SK-N-SH (cell line): ENCODE measurements around the gene ACOXL. TPM values are rescaled to one million over a fixed set of nuclear protein-coding genes. Genes with fewer than 3 reads are reported as not detected.

Source experiments
- CTCF ChIA-PET: fragments of 300-600, 350-600 bp; formaldehyde crosslinking; extraction: SDS; loops from one replicate; lab custom pipeline; 2021; lab: Yijun Ruan, JAX
- POLR2A ChIA-PET: fragments of 350-600 bp; sonication (Branson Sonifier 250); formaldehyde crosslinking; extraction: SDS; loops from one replicate; lab custom pipeline; 2020; ENCODE audit warnings: antibody characterized with exemption, inconsistent platforms; lab: Yijun Ruan, JAX
- DNase-seq: peaks from one replicate; pipeline ENCODE4 v3.0.0; 2012
- H2AFZ ChIP-seq: fragments of 200-600 bp; sonication (generic); 2 replicates; pipeline ENCODE4 v1.8.1; 2016; ENCODE audit warnings: antibody characterized with exemption, mild to moderate bottlenecking, low read depth
- H3F3A ChIP-seq: fragments of 200-600 bp; sonication (generic); replicated peaks from 2 replicates; pipeline ENCODE3; 2016; ENCODE audit warnings: antibody characterized with exemption, mild to moderate bottlenecking; ENCODE audit not compliant: insufficient read depth
- H3K27ac ChIP-seq, 2 experiments: fragments of 200-500 bp in 1 of 2; fragments of 200-600 bp in 1 of 2; sonication (Bioruptor generic) in 1 of 2; sonication (generic), shearing (Covaris generic) in 1 of 2; 2 replicates each; pipeline versions ENCODE4 v1.5.1 to v1.6.1; 2014 to 2016; ENCODE audit warnings: low read depth in 2 of 2, inconsistent platforms in 1 of 2, low read length in 1 of 2, mild to moderate bottlenecking in 1 of 2, mixed read lengths in 1 of 2
- H3K27me3 ChIP-seq: fragments of 200-600 bp; sonication (generic), shearing (Covaris generic); 2 replicates; pipeline ENCODE4 v1.6.1; 2016; ENCODE audit warnings: mixed run types; ENCODE audit not compliant: insufficient read depth
- H3K36me3 ChIP-seq, 2 experiments: fragments of 200-500 bp in 1 of 2; fragments of 200-600 bp in 1 of 2; sonication (Bioruptor generic) in 1 of 2; sonication (generic) in 1 of 2; replicated peaks in 1 of 2; 2 replicates each; pipeline versions ENCODE3 to v1.5.1; 2014 to 2016; ENCODE audit warnings: low read length in 1 of 2, mild to moderate bottlenecking in 1 of 2; ENCODE audit not compliant: insufficient read depth in 2 of 2, control insufficient read depth in 1 of 2
- H3K4me1 ChIP-seq, 2 experiments: fragments of 200-500 bp in 1 of 2; fragments of 200-600 bp in 1 of 2; sonication (Bioruptor generic) in 1 of 2; sonication (generic), shearing (Covaris generic) in 1 of 2; 2 replicates each; pipeline versions ENCODE4 v1.5.1 to v1.6.1; 2014 to 2016; ENCODE audit warnings: low read depth in 1 of 2, low read length in 1 of 2, mixed run types in 1 of 2; ENCODE audit not compliant: insufficient read depth in 2 of 2, control insufficient read depth in 1 of 2
- H3K4me2 ChIP-seq: fragments of 200-600 bp; sonication (generic), shearing (Covaris generic); 2 replicates; pipeline ENCODE4 v1.6.1; 2017; ENCODE audit warnings: mixed run types
- H3K4me3 ChIP-seq, 2 experiments: fragments of 200-500 bp in 1 of 2; fragments of 200-600 bp in 1 of 2; sonication (Bioruptor generic) in 1 of 2; sonication (generic), shearing (Covaris generic) in 1 of 2; 2 replicates each; pipeline versions ENCODE4 v1.5.1 to v1.8.1; 2014 to 2016; ENCODE audit warnings: low read depth in 2 of 2, inconsistent platforms in 1 of 2, low read length in 1 of 2, mild to moderate bottlenecking in 1 of 2, mixed read lengths in 1 of 2, moderate library complexity in 1 of 2
- H3K79me2 ChIP-seq: fragments of 200-600 bp; sonication (generic); 2 replicates; pipeline ENCODE4 v1.8.1; 2017; ENCODE audit warnings: mild to moderate bottlenecking; ENCODE audit not compliant: insufficient read depth
- H3K9ac ChIP-seq: fragments of 200-600 bp; sonication (generic); 2 replicates; pipeline ENCODE4 v1.6.1; 2017; ENCODE audit warnings: mixed run types
- H3K9me2 ChIP-seq: fragments of 200-600 bp; sonication (generic); 2 replicates; pipeline ENCODE4 v1.6.1; 2017; ENCODE audit warnings: mixed run types
- H3K9me3 ChIP-seq: fragments of 200-600 bp; sonication (generic); 2 replicates; pipeline ENCODE4 v1.6.1; 2017; ENCODE audit warnings: mixed run types, mild to moderate bottlenecking, moderate library complexity
- H4K20me1 ChIP-seq: fragments of 200-600 bp; sonication (generic); 2 replicates; pipeline ENCODE4 v1.6.1; 2017; ENCODE audit warnings: mild to moderate bottlenecking, mixed run types; ENCODE audit not compliant: insufficient read depth
- CHD2 ChIP-seq: fragments of 150-350 bp; IDR thresholded peaks from 2 replicates; pipeline ENCODE4 v1.6.1; 2018; ENCODE audit warnings: low read length; ENCODE audit not compliant: partially characterized antibody
- CTCF ChIP-seq: fragments of 200-600 bp; sonication (generic); IDR thresholded peaks from 2 replicates; pipeline ENCODE4 v1.6.1; 2017; ENCODE audit warnings: antibody characterized with exemption, mild to moderate bottlenecking, moderate library complexity
- EP300 ChIP-seq, 2 experiments: IDR thresholded peaks; 2 replicates each; pipeline versions ENCODE4 v1.4.0 to v1.6.1; 2012; ENCODE audit warnings: borderline replicate concordance in 1 of 2, low read depth in 1 of 2, low read length in 1 of 2
- FOSL2 ChIP-seq: IDR thresholded peaks from 2 replicates; pipeline ENCODE4 v1.4.0; 2012; ENCODE audit warnings: low read depth, mild to moderate bottlenecking, moderate library complexity, borderline replicate concordance
- FOXJ3 ChIP-seq: sonication (generic); formaldehyde crosslinking; IDR thresholded peaks from 2 replicates; pipeline ENCODE4 v1.5.1; 2020; ENCODE audit warnings: mild to moderate bottlenecking, missing genetic modification reagents
- JUND ChIP-seq: IDR thresholded peaks from 2 replicates; pipeline ENCODE4 v1.4.0; 2012
- MEF2A ChIP-seq: IDR thresholded peaks from 2 replicates; pipeline ENCODE4 v1.4.0; 2012; ENCODE audit warnings: low read depth, borderline replicate concordance
- MXI1 ChIP-seq: IDR thresholded peaks from 2 replicates; pipeline ENCODE4 v1.6.1; 2012; ENCODE audit warnings: mild to moderate bottlenecking, low read depth, low read length, improper control_type of control experiment
- NFIC ChIP-seq: IDR thresholded peaks from 2 replicates; pipeline ENCODE4 v1.4.0; 2012; ENCODE audit warnings: borderline replicate concordance
- POLR2AphosphoS5 ChIP-seq: IDR thresholded peaks from 2 replicates; pipeline ENCODE4 v1.6.1; 2012; ENCODE audit warnings: low read depth, low read length
- RAD21 ChIP-seq: IDR thresholded peaks from 2 replicates; pipeline ENCODE4 v1.6.1; 2012; ENCODE audit warnings: mild to moderate bottlenecking, low read length
- RCOR1 ChIP-seq: fragments of 150-350 bp; IDR thresholded peaks from 2 replicates; pipeline ENCODE4 v1.6.1; 2017; ENCODE audit warnings: antibody characterized with exemption, low read length
- SIN3A ChIP-seq: IDR thresholded peaks from 2 replicates; pipeline ENCODE4 v1.6.1; 2012; ENCODE audit warnings: low read depth, mild to moderate bottlenecking, low read length, moderate library complexity, borderline replicate concordance
- SMC3 ChIP-seq: IDR thresholded peaks from 2 replicates; pipeline ENCODE4 v1.6.1; 2012; ENCODE audit warnings: low read depth, low read length, improper control_type of control experiment
- TCF12 ChIP-seq: IDR thresholded peaks from 2 replicates; pipeline ENCODE4 v1.4.0; 2012
- USF1 ChIP-seq: IDR thresholded peaks from 2 replicates; pipeline ENCODE4 v1.4.0; 2012; ENCODE audit warnings: low read depth, borderline replicate concordance
- USF2 ChIP-seq: fragments of 150-350 bp; IDR thresholded peaks from 2 replicates; pipeline ENCODE4 v1.6.1; 2017; ENCODE audit warnings: antibody characterized with exemption, low read length, low read depth, borderline replicate concordance
- WGBS: methylation state at CpG from one replicate; pipeline ENCODE4 v1.1.6; 2017; ENCODE audit warnings: low lambda C conversion rate; 5-methylcytosine and 5-hydroxymethylcytosine counted together
- polyA plus RNA-seq, 3 experiments: library from polyadenylated mRNA; depleted of rRNA; stranded (reverse); fragments of >200 nt; gene quantifications; 2 replicates each; pipeline ENCODE4 v1.2.3, GENCODE V29; 2012

Gene ACOXL
- polyA plus RNA-seq, 1 of the 3 experiments (the other 2 are of a cell fraction), result not detected

- POLR2A ChIA-PET, result no interaction called here
- no peaks in the 10 kb centered on the region for H3K9me3 ChIP-seq
- H3K79me2 ChIP-seq, result no peaks in the 10 kb centered on the region
- peaks cover 35% of the 10 kb centered on the region; the same call in 1 of the 2 replicates for H3K27me3 ChIP-seq
- no peak overlapping the region for H2AFZ ChIP-seq
- no peaks in the 10 kb centered on the region for H3K9me2 ChIP-seq
- TF ChIP-seq SIN3A, result no peak
- TF ChIP-seq RAD21, result no peak
- TF ChIP-seq FOSL2, result no peak
- TF ChIP-seq CHD2, result no peak
- TF ChIP-seq TCF12, result no peak
- no peak for TF ChIP-seq NFIC
- no peak for TF ChIP-seq POLR2AphosphoS5
- TF ChIP-seq MXI1, result no peak
- TF ChIP-seq MEF2A, result no peak
- TF ChIP-seq USF2, result no peak
- TF ChIP-seq, all 33 proteins: peak for 0
- Histone ChIP-seq H3K36me3 (no peaks in the 10 kb centered on the region), H4K20me1 (no peaks in the 10 kb centered on the region), H3K9ac (no peak overlapping the region), H3K27ac (no peak overlapping the region), H3K4me2 (no peak overlapping the region), H3F3A (no peaks in the 10 kb centered on the region), H3K4me1 (no peaks in the 10 kb centered on the region), H3K4me3 (no peak overlapping the region)
- CTCF ChIA-PET, result interaction anchor here (0.8 to 0.9 kb wide), 2 partner anchors 8 to 31 kb away, joined by 3 to 4 read pairs; no protein-coding TSS in a partner anchor
- no peak for DNase-seq
- 54% methylated on average over 14 of the region's 14 CpGs for WGBS
Observed at GRCh38 chr2:110746586-110747521, 14.5 kb downstream of the ACOXL start.

- Histone ChIP-seq H3K9me3 (no peaks in the 10 kb centered on the region), H3K4me2 (no peak overlapping the region), H3F3A (no peaks in the 10 kb centered on the region), H3K27ac (no peak overlapping the region), H3K4me1 (no peaks in the 10 kb centered on the region), H3K36me3 (no peaks in the 10 kb centered on the region), H3K4me3 (no peak overlapping the region), H3K9ac (no peak overlapping the region), H3K9me2 (no peaks in the 10 kb centered on the region), H2AFZ (no peak overlapping the region), H3K79me2 (no peaks in the 10 kb centered on the region), H3K27me3 (peaks cover 35% of the 10 kb centered on the region; the same call in 1 of the 2 replicates), H4K20me1 (no peaks in the 10 kb centered on the region)
- 43% methylated on average over 8 of the region's 8 CpGs for WGBS
- CTCF ChIA-PET, result interaction anchor here (0.8 to 0.9 kb wide), 2 partner anchors 8 to 32 kb away, joined by 3 to 4 read pairs; no protein-coding TSS in a partner anchor
- POLR2A ChIA-PET, result no interaction called here
- no peak for DNase-seq
- TF ChIP-seq MEF2A, result no peak
- no peak for TF ChIP-seq FOSL2
- no peak for TF ChIP-seq SMC3
- no peak for TF ChIP-seq RCOR1
- TF ChIP-seq TCF12, result no peak
- TF ChIP-seq SIN3A, result no peak
- TF ChIP-seq JUND, result no peak
- TF ChIP-seq EP300 (IDR thresholded peaks at IDR 0.05; ENCODE audit: borderline replicate concordance in 1 of 2, low read depth in 1 of 2, low read length in 1 of 2), result no peak
- TF ChIP-seq USF1, result no peak
- no peak for TF ChIP-seq CTCF
- TF ChIP-seq USF2, result no peak
- no peak for TF ChIP-seq CHD2
- no peak for TF ChIP-seq MXI1
- TF ChIP-seq FOXJ3 (CRISPR knock-in tag), result no peak
Observed at GRCh38 chr2:110747522-110748488, 15.4 kb downstream of the ACOXL start.
